ENCODE results near the gene PRUNE1. TPM values are rescaled to one million over a fixed set of nuclear protein-coding genes. Genes with fewer than 3 reads are reported as not detected.

Gene PRUNE1
- total RNA-seq, 2 experiments from 2014 or later: 13.3 to 15.9 TPM

GRCh38 chr1:151056149-151056548 is 47.9 kb downstream of the PRUNE1 start:
- Mint-ChIP-seq H3K4me1 (ENCODE audit: low read depth) (peaks cover 49% of the 10 kb centered on the region), H3K4me3 (peak overlapping the region; percentile 86), H3K27me3 (ENCODE audit: low read depth) (no peaks in the 10 kb centered on the region), H3K9me3 (no peaks in the 10 kb centered on the region), H3K27ac (peak overlapping the region; percentile 98), H3K36me3 (ENCODE audit: low read depth) (peaks cover 60% of the 10 kb centered on the region)
- no peak for DNase-seq
- intact Hi-C loops (cut with micrococcal nuclease): loop anchor here (5.0 kb wide), 4 partner anchors 129 to 689 kb away; partner anchors contain the start of genes ARNT and SETDB1
- CTCF ChIA-PET: interaction anchor here (0.6 to 2.6 kb wide), 5 partner anchors 9 to 495 kb away, joined by 3 to 14 read pairs (median 3); partner anchors contain the start of gene C1orf56

- peaks cover 49% of the 10 kb centered on the region for H3K36me3 Mint-ChIP-seq (ENCODE audit: low read depth)
- no peak for DNase-seq
- intact Hi-C loops (cut with micrococcal nuclease): loop anchor here (1.0 to 5.0 kb wide), 7 partner anchors 12 to 691 kb away; partner anchors contain the start of genes ARNT, GABPB2 and SETDB1
- H3K4me1 Mint-ChIP-seq (ENCODE audit: low read depth): peaks cover 55% of the 10 kb centered on the region
- H3K4me3 Mint-ChIP-seq: peak overlapping the region; percentile 86
- no peaks in the 10 kb centered on the region for H3K27me3 Mint-ChIP-seq (ENCODE audit: low read depth)
- CTCF ChIA-PET: interaction anchor here (0.5 to 2.6 kb wide), 10 partner anchors 11 to 54 kb away, joined by 3 to 14 read pairs (median 3); partner anchors contain the start of genes C1orf56 and MINDY1
- H3K9me3 Mint-ChIP-seq: no peaks in the 10 kb centered on the region
- H3K27ac Mint-ChIP-seq: peak overlapping the region; percentile 98
These were observed 50.4 kb downstream of the PRUNE1 start for GRCh38 chr1:151058692-151059091.

- peaks cover 45% of the 10 kb centered on the region for H3K36me3 Mint-ChIP-seq (ENCODE audit: low read depth)
- no peaks in the 10 kb centered on the region for H3K9me3 Mint-ChIP-seq
- peak; percentile 86 for DNase-seq
- H3K4me1 Mint-ChIP-seq (ENCODE audit: low read depth): peaks cover 53% of the 10 kb centered on the region
- H3K27me3 Mint-ChIP-seq (ENCODE audit: low read depth): no peaks in the 10 kb centered on the region
- intact Hi-C loops (cut with micrococcal nuclease): loop anchor here (1.0 to 5.0 kb wide), 6 partner anchors 11 to 692 kb away; partner anchors contain the start of genes ARNT, GABPB2 and SETDB1
- peak within 1 kb of the TSS; percentile 86 for H3K4me3 Mint-ChIP-seq
- peak within 1 kb of the TSS; percentile 98 for H3K27ac Mint-ChIP-seq
- CTCF ChIA-PET: interaction anchor here (0.9 to 1.6 kb wide), 8 partner anchors 10 to 96 kb away, joined by 3 to 9 read pairs (median 3); partner anchors contain the start of gene C1orf56
These were observed 51.1 kb downstream of the PRUNE1 start, which contains the start of gene CDC42SE1 for GRCh38 chr1:151059109-151060006. CDC42SE1 (minus strand) TSS chr1:151059622; CDS start chr1:151055730, 3,892 bp downstream.

GRCh38 chr1:151060007-151060656 is 51.9 kb downstream of the PRUNE1 start, which contains the start of gene MLLT11:
MLLT11 (plus strand) TSS chr1:151060397; CDS start chr1:151067225, 6,828 bp downstream.
- peaks cover 40% of the 10 kb centered on the region for H3K36me3 Mint-ChIP-seq (ENCODE audit: low read depth)

GRCh38 chr1:151060657-151061421 is 52.6 kb downstream of the PRUNE1 start:
- H3K4me1 Mint-ChIP-seq (ENCODE audit: low read depth): peaks cover 38% of the 10 kb centered on the region
- H3K27ac Mint-ChIP-seq: peak overlapping the region; percentile 98
- intact Hi-C loops (cut with micrococcal nuclease): no loop called here

More at GRCh38 chr1:151060007-151060656, 51.9 kb downstream of the PRUNE1 start, which contains the start of gene MLLT11:
- peaks cover 45% of the 10 kb centered on the region for H3K4me1 Mint-ChIP-seq (ENCODE audit: low read depth)
- intact Hi-C loops (cut with micrococcal nuclease): no loop called here
- H3K4me3 Mint-ChIP-seq: peak within 1 kb of the TSS; percentile 86
- H3K27me3 Mint-ChIP-seq (ENCODE audit: low read depth): no peaks in the 10 kb centered on the region
- H3K9me3 Mint-ChIP-seq: no peaks in the 10 kb centered on the region
- CTCF ChIA-PET: interaction anchor here (0.6 to 1.8 kb wide), 9 partner anchors 10 to 95 kb away, joined by 3 to 9 read pairs (median 4); partner anchors contain the start of gene C1orf56
- peak within 1 kb of the TSS; percentile 98 for H3K27ac Mint-ChIP-seq
- DNase-seq: peak; percentile 49

GRCh38 chr1:151061704-151062103 is 53.5 kb downstream of the PRUNE1 start:
- H3K4me1 Mint-ChIP-seq (ENCODE audit: low read depth): peaks cover 29% of the 10 kb centered on the region
- intact Hi-C loops (cut with micrococcal nuclease): no loop called here

More at GRCh38 chr1:151060657-151061421, 52.6 kb downstream of the PRUNE1 start:
- Mint-ChIP-seq H3K36me3 (ENCODE audit: low read depth) (peaks cover 34% of the 10 kb centered on the region), H3K9me3 (no peaks in the 10 kb centered on the region), H3K4me3 (peak overlapping the region; percentile 86), H3K27me3 (ENCODE audit: low read depth) (no peaks in the 10 kb centered on the region)
- CTCF ChIA-PET: interaction anchor here (0.5 to 1.8 kb wide), 8 partner anchors 9 to 575 kb away, joined by 3 to 9 read pairs (median 4); partner anchors contain the start of gene GABPB2
- no peak for DNase-seq

GRCh38 chr1:151062741-151063371 is 54.6 kb downstream of the PRUNE1 start:
- H3K27ac Mint-ChIP-seq: peak overlapping the region; percentile 9
- peaks cover 14% of the 10 kb centered on the region for H3K36me3 Mint-ChIP-seq (ENCODE audit: low read depth)
- H3K9me3 Mint-ChIP-seq: no peaks in the 10 kb centered on the region
- no peaks in the 10 kb centered on the region for H3K27me3 Mint-ChIP-seq (ENCODE audit: low read depth)
- CTCF ChIA-PET: interaction anchor here (0.6 to 1.8 kb wide), 9 partner anchors 9 to 94 kb away, joined by 3 to 5 read pairs (median 4); partner anchors contain the start of genes C1orf56 and TNFAIP8L2
- no peak overlapping the region for H3K4me3 Mint-ChIP-seq
- DNase-seq: no peak
- peaks cover 25% of the 10 kb centered on the region for H3K4me1 Mint-ChIP-seq (ENCODE audit: low read depth)
- intact Hi-C loops (cut with micrococcal nuclease): no loop called here

More at GRCh38 chr1:151061704-151062103, 53.5 kb downstream of the PRUNE1 start:
- Mint-ChIP-seq H3K27me3 (ENCODE audit: low read depth) (no peaks in the 10 kb centered on the region), H3K9me3 (no peaks in the 10 kb centered on the region), H3K36me3 (ENCODE audit: low read depth) (peaks cover 25% of the 10 kb centered on the region), H3K27ac (no peak overlapping the region), H3K4me3 (no peak overlapping the region)
- no peak for DNase-seq
- CTCF ChIA-PET: interaction anchor here (0.6 to 1.8 kb wide), 9 partner anchors 8 to 273 kb away, joined by 3 to 9 read pairs (median 3); partner anchors contain the start of genes C1orf56 and GABPB2

- CTCF ChIA-PET: interaction anchor here (0.6 to 1.2 kb wide), 5 partner anchors 12 to 446 kb away, joined by 3 to 4 read pairs (median 3); no protein-coding TSS in a partner anchor
These were observed 56.9 kb downstream of the PRUNE1 start for GRCh38 chr1:151065089-151065645.

GRCh38 chr1:151067185-151067584 is 58.9 kb downstream of the PRUNE1 start:
- H3K9me3 Mint-ChIP-seq: no peaks in the 10 kb centered on the region
- CTCF ChIA-PET: interaction anchor here (0.5 kb wide), 1 partner anchor 18 kb away, joined by 3 read pairs; no protein-coding TSS in a partner anchor
- no peaks in the 10 kb centered on the region for H3K27me3 Mint-ChIP-seq (ENCODE audit: low read depth)
- H3K27ac Mint-ChIP-seq: no peak overlapping the region
- peaks cover 9% of the 10 kb centered on the region for H3K36me3 Mint-ChIP-seq (ENCODE audit: low read depth)
- peaks cover 23% of the 10 kb centered on the region for H3K4me1 Mint-ChIP-seq (ENCODE audit: low read depth)
- intact Hi-C loops (cut with micrococcal nuclease): no loop called here
- H3K4me3 Mint-ChIP-seq: no peak overlapping the region
- no peak for DNase-seq

More at GRCh38 chr1:151065089-151065645, 56.9 kb downstream of the PRUNE1 start:
- H3K27ac Mint-ChIP-seq: no peak overlapping the region
- no peak overlapping the region for H3K4me3 Mint-ChIP-seq
- H3K4me1 Mint-ChIP-seq (ENCODE audit: low read depth): peaks cover 33% of the 10 kb centered on the region
- peaks cover 3% of the 10 kb centered on the region for H3K36me3 Mint-ChIP-seq (ENCODE audit: low read depth)
- DNase-seq: no peak
- H3K27me3 Mint-ChIP-seq (ENCODE audit: low read depth): no peaks in the 10 kb centered on the region
- H3K9me3 Mint-ChIP-seq: no peaks in the 10 kb centered on the region
- intact Hi-C loops (cut with micrococcal nuclease): no loop called here

- H3K9me3 Mint-ChIP-seq: no peaks in the 10 kb centered on the region
- H3K27ac Mint-ChIP-seq: peak overlapping the region; percentile 100
- peaks cover 26% of the 10 kb centered on the region for H3K4me1 Mint-ChIP-seq (ENCODE audit: low read depth)
- no peak for DNase-seq
- CTCF ChIA-PET: interaction anchor here (1.4 kb wide), 1 partner anchor 23 kb away, joined by 3 read pairs; no protein-coding TSS in a partner anchor
- intact Hi-C loops (cut with micrococcal nuclease): no loop called here
- peaks cover 12% of the 10 kb centered on the region for H3K36me3 Mint-ChIP-seq (ENCODE audit: low read depth)
- H3K4me3 Mint-ChIP-seq: peak overlapping the region; percentile 99
- H3K27me3 Mint-ChIP-seq (ENCODE audit: low read depth): no peaks in the 10 kb centered on the region
These were observed 60.8 kb downstream of the PRUNE1 start for GRCh38 chr1:151069103-151069486.
